Kidney (tissue), 14 donors: Measurements from ENCODE around the gene KLK6. TPM values are rescaled to one million over a fixed set of nuclear protein-coding genes. Genes with fewer than 3 reads are reported as not detected.
"Not testable (repeated sequence)": the region's sequence is repeated elsewhere in the genome, so short reads cannot be mapped to it uniquely, and the experiment has no call there.

ENCODE experiments used
- DNase-seq, 5 donors: peaks; one replicate each; pipeline ENCODE4 v3.0.0-alpha.2; 2013 to 2020
- FAIRE-seq: peaks from 2 replicates; lab custom pipeline; 2012; peaks lifted over from hg19 to GRCh38; lab: Jason Lieb, UNC
- H3K27ac ChIP-seq, 2 donors: one replicate each; pipeline ENCODE4 v1.7.0; 2013; ENCODE audit warnings: low read depth in 2 of 2, low read length in 2 of 2, inconsistent platforms in 1 of 2
- H3K27me3 ChIP-seq: one replicate; pipeline ENCODE4 v1.7.1; 2013; ENCODE audit warnings: low read length, inconsistent platforms; ENCODE audit not compliant: control insufficient read depth, insufficient read depth
- H3K36me3 ChIP-seq, 3 donors: one replicate each; pipeline versions ENCODE4 v1.7.0 to v1.7.1; 2013; ENCODE audit warnings: low read length in 3 of 3, control low read depth in 1 of 3, inconsistent platforms in 1 of 3; ENCODE audit not compliant: insufficient read depth in 3 of 3, control insufficient read depth in 2 of 3
- H3K4me1 ChIP-seq, 3 donors: one replicate each; pipeline versions ENCODE4 v1.7.0 to v1.7.1; 2013; ENCODE audit warnings: low read length in 3 of 3, inconsistent platforms in 1 of 3, low read depth in 1 of 3; ENCODE audit not compliant: control insufficient read depth in 2 of 3, insufficient read depth in 2 of 3
- H3K4me3 ChIP-seq, 3 donors: one replicate each; pipeline versions ENCODE4 v1.7.0 to v1.8.1; 2013; ENCODE audit warnings: low read length in 3 of 3, control low read depth in 1 of 3, inconsistent platforms in 1 of 3
- H3K9ac ChIP-seq, 3 donors: one replicate each; pipeline versions ENCODE4 v1.7.0 to v1.7.1; 2013; ENCODE audit warnings: low read length in 3 of 3, control low read depth in 1 of 3, inconsistent platforms in 1 of 3
- H3K9me3 ChIP-seq, 3 donors: one replicate each; pipeline versions ENCODE4 v1.7.0 to v1.7.1; 2013; ENCODE audit warnings: low read length in 3 of 3, control low read depth in 1 of 3, inconsistent platforms in 1 of 3; ENCODE audit not compliant: control insufficient read depth in 2 of 3, insufficient read depth in 1 of 3
- intact Hi-C: fragments of 100-400 bp; cut with DNase I; formaldehyde crosslinking; loops from one replicate; pipeline ENCODE4 v1.11.1; 2022
- polyA plus RNA-seq: library from polyadenylated mRNA; stranded (reverse); fragments of 350-450 nt; fragmentation: Illumina TruSeq; extraction: RNeasy Lipid Tissue Mini Kit (QIAGEN cat#74804); gene quantifications from one replicate; pipeline ENCODE4 v1.2.3, GENCODE V29; 2014; ENCODE audit warnings: low read depth, low replicate concordance; ENCODE audit not compliant: insufficient read depth
- total RNA-seq: library from RNA; stranded (reverse); fragmentation: NEBNext Ultra II Directional; extraction: Animal tissue kit (Norgen Biotek cat#: 25700); gene quantifications from one replicate; pipeline ENCODE4 v1.2.1, GENCODE V29; 2021
- TF ChIP-seq, protein P1 (sequence below): IDR thresholded peaks from 3 replicates; pipeline ENCODE4 v1.5.1; 2012; ENCODE audit warnings: mild to moderate bottlenecking, moderate library complexity, borderline replicate concordance; ENCODE audit not compliant: insufficient read depth; ENCODE audit errors: extremely low read depth
- donor health status: control.
- donor health status: control.
- donor health status: control.
- donor health status: control.
- donor health status: control.
- donor health status: DM: yes; HTN: yes; CAD: no.
- donor health status: Normal renal cell carcinoma (clear cell type).

Gene KLK6
- total and polyA plus RNA-seq, 2 donors from 2014 or later = 15.0 to 30.3 TPM

DNA sequence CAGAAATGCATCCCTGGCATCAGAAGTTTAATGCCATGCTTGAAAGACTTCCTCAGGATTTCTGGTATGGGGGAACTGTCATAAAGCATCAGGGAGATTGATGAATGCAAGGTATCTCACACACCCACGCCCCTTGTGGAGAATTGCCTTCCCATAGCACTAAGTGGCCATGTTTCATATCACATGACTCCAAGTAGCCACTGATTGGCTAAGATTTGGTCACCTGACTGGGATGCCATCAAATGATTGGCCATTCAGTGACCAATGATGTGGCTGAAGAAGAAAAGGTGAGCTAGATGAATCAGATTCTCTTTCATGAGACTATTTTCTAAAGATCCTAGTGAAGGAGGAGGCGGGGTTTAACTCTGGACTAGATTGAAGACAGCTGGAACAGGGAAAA lies 24.7 kb upstream of the KLK6 start:
- Histone ChIP-seq H3K9ac (no peak overlapping the region), H3K36me3 (no peaks in the 10 kb centered on the region), H3K4me1 (no peaks in the 10 kb centered on the region), H3K4me3 (no peak overlapping the region), H3K27ac (no peak overlapping the region), H3K9me3 (no peaks in the 10 kb centered on the region), H3K27me3 (no peaks in the 10 kb centered on the region)
- no peak for FAIRE-seq
- TF ChIP-seq, protein P1, sequence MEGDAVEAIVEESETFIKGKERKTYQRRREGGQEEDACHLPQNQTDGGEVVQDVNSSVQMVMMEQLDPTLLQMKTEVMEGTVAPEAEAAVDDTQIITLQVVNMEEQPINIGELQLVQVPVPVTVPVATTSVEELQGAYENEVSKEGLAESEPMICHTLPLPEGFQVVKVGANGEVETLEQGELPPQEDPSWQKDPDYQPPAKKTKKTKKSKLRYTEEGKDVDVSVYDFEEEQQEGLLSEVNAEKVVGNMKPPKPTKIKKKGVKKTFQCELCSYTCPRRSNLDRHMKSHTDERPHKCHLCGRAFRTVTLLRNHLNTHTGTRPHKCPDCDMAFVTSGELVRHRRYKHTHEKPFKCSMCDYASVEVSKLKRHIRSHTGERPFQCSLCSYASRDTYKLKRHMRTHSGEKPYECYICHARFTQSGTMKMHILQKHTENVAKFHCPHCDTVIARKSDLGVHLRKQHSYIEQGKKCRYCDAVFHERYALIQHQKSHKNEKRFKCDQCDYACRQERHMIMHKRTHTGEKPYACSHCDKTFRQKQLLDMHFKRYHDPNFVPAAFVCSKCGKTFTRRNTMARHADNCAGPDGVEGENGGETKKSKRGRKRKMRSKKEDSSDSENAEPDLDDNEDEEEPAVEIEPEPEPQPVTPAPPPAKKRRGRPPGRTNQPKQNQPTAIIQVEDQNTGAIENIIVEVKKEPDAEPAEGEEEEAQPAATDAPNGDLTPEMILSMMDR = no peak
- intact Hi-C loops = no loop called here
- DNase-seq = no peak

DNA sequence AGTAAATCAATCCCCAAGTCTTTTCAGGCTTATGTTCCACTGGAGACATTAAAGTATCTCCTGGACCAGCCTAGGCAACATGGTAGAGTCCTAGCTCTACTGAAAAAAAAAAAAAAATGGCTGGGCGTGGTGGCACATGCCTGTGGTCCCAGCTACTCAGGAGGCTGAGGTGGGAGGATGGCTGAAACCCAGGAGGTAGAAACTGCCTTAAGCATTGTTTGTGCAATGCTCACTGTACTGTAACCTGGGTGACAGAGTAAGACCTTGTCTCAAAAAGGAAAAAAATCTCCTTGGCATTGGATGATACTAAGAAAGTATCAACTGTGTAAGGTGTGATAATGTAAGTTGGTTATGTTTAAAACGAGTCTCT lies 23.3 kb upstream of the KLK6 start:
- H3K9ac ChIP-seq = no peak overlapping the region
- H3K27ac ChIP-seq = no peak overlapping the region
- no peak overlapping the region for H3K4me3 ChIP-seq
- no peak for DNase-seq
- intact Hi-C loops = no loop called here
- H3K9me3 ChIP-seq = no peaks in the 10 kb centered on the region
- no peaks in the 10 kb centered on the region for H3K36me3 ChIP-seq
- H3K27me3 ChIP-seq = no peaks in the 10 kb centered on the region
- TF ChIP-seq, protein P1 = no peak
- FAIRE-seq = no peak
- no peaks in the 10 kb centered on the region for H3K4me1 ChIP-seq

DNA sequence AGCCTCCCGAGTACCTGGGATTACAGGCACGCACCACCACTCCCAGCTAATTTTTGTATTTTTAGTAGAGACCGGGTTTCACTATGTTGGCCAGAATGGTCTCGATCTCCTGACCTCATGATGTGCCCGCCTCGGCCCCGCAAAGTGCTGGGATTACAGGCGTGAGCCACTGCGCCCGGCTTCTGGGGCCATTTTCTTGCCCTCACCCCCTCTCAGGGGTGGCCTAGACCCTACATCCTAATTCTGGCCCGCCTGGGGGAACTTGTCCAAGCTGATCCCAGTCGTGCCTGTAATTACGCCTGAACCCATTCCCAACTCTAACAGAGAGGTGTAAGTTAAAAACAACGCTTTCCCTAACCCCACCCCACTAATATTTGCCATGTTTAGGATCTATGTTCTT lies 15.0 kb upstream of the KLK6 start:
- H3K36me3 ChIP-seq, H3K27me3 ChIP-seq, H3K9ac ChIP-seq, H3K9me3 ChIP-seq, intact Hi-C loops, DNase-seq, H3K4me1 ChIP-seq, FAIRE-seq, H3K27ac ChIP-seq, H3K4me3 ChIP-seq: not testable (repeated sequence)

DNA sequence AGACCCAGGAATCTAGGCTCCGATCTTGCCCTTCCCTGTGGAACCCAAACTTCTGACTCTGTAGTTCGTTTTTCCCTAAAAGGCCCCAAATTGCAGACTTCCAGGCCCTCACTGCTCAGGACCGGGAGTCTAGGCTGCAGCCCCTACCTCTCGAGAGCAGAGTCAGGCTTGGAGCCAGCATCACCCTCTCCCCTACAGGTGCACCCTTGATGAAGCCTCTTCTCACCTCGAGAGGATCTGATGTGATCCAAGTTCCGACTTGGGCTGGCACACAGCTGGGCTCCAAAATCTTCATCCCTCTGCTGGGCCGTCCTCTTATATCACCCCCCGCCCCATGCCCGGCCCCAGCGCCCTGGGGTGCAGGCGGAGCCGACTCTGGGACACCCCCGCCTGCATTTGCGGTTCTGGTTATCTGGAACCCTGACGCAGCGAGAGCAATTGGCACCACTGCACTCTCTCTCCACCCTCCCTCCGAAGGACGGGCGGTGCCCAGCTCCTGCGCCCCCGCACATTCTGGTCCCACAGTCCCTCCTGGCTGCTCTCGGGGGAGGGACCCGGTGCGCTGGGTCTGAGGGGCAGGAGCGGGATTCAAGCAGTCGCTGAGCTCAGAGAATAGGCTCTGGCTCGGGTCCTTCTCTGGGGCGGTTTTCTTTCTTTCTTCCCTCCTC lies 14.4 kb upstream of the KLK6 start, which contains the start of gene KLK7:
TSS of gene KLK7 (minus strand) at position 293 of the 668 bp plus-strand sequence. CDS start 1,518 bp downstream, outside the sequence.
- H3K9me3 ChIP-seq = no peaks in the 10 kb centered on the region
- TF ChIP-seq, protein P1 = no peak
- H3K4me3 ChIP-seq = no peak within 1 kb of the TSS
- FAIRE-seq = no peak
- no peak within 1 kb of the TSS for H3K27ac ChIP-seq
- H3K4me1 ChIP-seq = no peaks in the 10 kb centered on the region
- H3K27me3 ChIP-seq = no peaks in the 10 kb centered on the region
- DNase-seq = peak in 2 of 5 donors; percentile 41 to 55
- no peaks in the 10 kb centered on the region for H3K36me3 ChIP-seq
- no peak within 1 kb of the TSS for H3K9ac ChIP-seq
- intact Hi-C loops = no loop called here
